ENCODE data around the gene CDH4.
"Not testable (repeated sequence)": the region's sequence is repeated elsewhere in the genome, so short reads cannot be mapped to it uniquely, and the experiment has no call there.

Gene CDH4

DNA sequence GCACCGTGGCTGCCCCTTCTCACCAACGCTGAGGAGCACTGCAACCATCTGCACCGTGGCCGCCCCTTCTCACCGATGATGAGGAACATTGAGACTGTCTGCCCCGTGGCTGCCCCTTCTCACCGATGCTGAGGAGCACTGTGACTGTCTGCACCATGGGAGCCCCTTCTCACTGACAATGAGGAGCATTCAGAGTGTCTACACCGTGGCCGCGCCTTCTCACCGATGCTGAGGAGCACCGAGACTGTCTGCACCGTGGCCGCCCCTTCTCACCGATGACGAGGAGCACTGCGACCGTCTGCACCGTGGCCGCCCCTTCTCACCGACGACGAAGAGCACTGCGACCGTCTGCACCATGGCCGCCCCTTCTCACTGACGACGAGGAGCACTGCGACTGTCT lies 693.4 kb downstream of the CDH4 start:
- not testable (repeated sequence) for DNase-seq

- not testable (repeated sequence) for DNase-seq
Measured at GRCh38 chr20:61948056-61948455, 696.0 kb downstream of the CDH4 start.

DNA sequence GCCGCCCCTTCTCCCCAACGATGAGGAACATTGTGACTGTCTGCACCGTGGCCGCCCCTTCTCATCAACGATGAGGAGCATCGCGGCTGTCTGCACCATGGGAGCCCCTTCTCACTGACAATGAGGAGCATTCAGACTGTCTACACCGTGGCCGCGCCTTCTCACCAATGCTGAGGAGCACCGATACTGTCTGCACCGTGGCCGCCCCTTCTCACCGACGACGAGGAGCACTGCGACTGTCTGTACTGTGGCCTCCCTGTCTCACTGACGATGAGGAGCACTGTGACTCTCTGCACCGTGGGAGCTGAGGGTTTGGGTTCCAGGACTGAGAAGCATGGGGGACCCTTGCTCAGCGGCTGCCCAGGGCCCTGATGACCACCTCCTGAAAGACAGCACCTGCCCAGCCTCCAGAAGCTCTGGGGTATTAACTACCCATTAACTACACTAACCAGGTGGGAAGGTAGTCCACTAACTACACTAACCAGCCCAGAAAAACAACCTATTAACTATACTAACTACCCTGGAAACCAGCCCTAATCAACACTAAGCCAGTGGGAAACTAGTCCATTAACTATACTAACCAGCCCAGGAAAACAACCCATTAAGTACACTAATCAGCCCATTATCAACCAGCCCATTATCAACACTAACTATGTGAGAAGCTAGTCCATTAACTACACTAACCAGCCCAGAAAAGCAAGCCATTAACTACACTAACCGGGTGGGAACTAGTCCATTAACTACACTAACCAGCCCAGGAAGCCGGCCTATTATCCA lies 696.7 kb downstream of the CDH4 start:
- no peak for DNase-seq

DNA sequence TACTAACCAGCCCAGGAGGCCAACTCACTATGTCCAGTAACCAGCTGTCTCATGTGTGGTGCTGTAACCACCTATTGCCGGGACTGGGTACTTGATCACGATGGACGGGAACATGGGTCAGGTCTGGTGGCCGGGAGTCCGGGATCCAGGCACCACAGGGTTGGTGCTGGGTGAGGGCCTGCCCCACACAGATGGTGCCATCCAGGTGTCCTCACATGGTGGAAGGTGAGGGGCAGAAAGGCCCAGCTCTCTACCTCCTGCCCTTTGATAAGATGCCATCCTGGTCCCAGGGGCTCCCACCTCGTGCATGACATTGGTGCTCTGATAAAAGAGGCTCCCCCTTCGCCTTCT lies 697.3 kb downstream of the CDH4 start:
- no peak for DNase-seq

- no peak for DNase-seq
Measured at GRCh38 chr20:61949714-61950640, 697.9 kb downstream of the CDH4 start.

DNA sequence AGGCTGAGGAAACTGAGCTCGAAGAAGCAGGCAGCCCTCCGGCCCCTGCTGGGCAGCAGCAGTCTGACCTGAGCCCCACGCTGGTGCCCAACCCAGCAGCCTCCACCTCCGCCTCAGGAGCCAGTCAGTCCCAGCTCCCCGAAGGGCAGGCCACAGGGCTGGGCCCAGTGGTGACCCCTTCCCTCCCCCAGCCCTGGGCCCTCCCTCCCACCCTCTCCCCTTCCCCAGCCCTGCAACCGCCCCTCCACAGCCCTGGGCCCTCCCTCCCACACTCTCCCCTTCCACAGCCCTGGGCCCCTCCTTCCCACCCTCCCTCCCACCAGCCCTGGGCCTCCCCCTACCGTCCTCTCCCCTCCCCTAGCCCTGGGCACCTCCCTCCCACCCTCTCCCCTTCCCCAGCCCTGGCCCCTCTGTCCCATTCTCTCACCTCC lies 698.6 kb downstream of the CDH4 start:
- DNase-seq: no peak

GRCh38 chr20:61951695-61952533 lies 699.9 kb downstream of the CDH4 start:
- no peak for DNase-seq

DNA sequence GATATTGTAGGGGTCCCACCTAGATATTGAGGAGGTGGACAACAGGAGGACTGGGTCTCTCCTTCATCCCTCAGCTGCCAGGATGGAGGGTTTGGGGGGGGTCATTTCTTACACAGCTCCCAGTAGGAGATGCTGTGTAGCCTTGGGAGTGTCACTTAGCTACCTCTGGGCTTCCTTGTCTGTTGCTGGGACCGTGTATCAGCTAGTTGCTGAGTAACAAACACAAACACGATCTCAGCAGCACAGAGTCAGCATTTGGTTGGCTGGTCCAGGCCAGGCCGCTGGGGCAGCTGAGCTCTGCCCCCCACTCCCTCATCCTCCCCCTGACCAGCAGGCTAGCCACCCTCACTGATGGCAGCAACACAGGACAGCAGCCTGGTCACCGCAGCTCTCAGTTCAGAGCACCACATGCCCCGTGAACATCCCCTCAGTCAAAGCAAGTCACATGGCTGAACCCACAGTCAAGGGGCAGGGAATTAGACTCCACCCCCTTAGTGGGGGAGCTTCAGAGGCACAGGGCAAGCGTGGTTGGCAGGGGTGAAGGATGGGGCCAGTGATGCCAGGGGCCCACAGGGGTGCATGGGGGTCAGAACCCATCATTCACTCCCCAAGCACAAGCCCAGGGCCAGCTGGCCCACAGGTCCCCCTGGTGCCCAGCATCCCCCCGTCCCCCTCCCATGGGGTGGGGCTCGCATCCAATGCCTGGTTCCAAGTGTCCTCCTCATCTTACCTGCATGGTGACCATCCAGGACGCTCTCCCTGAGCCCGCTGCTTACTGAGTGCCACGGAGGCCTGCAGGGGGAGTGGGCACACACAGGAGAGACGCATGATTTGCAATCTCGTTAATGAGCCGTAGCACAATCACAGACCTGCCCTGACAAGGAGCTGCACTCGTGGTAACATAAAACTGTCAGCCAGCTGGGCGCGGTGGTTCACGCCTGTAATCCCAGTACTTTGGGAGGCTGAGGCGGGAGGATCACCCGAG lies 701.3 kb downstream of the CDH4 start:
- DNase-seq: no peak

DNA sequence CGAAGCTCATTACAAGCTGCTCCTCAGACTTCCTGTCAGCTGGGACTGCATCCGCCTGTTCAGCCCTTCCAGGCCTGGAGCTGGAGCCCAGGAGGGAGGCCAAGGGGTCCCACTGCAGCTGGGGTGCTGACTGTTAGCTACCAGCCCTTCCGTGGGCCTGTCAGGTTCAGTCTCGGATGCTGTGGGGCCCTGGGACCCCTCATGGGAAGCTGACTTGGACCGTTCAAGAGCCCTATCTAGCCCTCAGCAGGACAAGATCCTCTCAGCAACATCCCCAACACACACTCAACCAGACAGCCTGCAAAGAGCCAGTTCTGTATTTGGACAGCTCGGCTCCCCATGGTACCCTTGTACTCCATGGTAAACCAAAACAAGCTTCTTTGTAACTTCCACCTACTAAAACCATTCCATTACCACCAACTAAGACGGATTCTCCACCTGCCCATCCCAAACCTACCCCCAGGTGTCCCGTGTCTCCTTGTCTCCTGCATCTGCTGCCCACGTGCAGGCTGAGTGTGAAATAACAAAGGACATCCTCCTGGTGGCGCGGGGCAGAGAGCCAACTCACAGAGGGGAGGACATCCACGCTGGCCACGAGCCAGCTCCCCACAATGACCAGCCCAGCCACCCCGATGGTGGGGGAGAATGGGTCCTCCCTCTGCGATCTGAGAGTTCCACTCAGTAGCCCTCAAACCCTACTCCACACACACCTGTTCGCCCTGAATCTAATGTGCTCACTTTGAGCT lies 702.4 kb downstream of the CDH4 start:
- no peak for DNase-seq

DNA sequence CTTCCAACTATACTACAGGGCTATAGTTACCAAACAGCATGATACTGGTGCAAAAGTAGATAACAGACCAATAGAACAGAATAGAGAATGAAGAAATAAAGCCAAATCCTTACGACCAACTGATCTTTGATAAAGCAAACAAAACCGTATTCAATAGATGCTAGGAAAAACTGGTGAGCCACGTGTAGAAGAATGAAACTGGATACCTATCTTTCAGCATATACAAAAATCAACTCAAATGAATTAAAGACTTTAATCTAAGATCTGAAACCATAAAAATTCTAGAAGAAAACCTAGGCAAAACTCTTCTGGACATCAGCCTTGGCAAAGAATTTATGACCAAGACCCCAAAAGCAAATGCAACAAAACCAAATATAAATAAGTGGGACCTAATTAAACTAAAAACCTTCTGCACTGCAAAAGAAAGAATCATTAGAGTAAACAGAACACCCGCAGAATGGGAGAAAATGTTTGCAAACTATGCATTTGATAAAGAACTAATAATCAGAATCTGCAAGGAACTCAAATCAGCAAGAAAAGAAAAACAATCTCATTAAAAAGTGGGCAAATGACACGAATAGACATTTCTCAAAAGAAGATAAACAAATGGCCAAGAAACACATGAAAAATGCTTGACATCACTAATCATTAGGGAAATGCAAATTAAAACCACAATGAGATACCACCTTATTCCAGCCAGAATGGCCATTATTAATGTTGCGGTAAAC lies 703.8 kb downstream of the CDH4 start:
- no peak for DNase-seq

GRCh38 chr20:61956396-61957342 lies 704.6 kb downstream of the CDH4 start:
- no peak for DNase-seq

DNA sequence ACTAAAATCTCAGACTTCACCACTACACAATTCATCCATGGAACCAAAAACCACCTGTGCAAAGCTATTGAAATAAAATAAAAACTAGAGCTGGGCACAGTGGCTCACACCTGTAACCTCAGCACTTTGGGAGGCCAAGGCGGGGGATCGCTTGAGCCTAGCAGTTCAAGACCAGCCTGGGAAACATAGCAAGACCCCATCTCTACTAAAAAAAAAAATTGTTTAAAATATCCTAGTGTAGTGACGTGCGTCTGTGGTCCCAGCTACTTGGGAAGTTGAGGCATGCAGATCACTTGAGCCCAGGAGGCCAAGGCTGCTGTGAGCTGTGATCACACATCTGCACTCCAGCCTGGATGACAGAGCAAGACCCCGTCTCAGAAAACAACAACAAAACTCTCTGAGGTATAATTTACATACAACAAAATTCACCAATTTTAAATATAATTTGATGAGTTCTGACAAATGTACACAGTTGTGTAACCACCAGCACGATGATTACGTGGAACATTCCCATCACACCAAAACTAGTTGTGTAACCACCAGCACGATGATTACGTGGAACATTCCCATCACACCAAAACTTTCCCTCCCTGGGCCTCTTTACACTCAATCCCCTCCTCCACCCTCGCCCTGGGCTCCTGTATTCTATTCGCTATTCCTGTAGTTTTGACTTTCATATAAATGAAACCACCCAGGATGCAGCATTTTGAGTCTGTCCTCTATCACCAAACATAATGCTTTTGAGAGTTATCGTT lies 706.1 kb downstream of the CDH4 start:
- no peak for DNase-seq

GRCh38 chr20:61958773-61959700 lies 707.0 kb downstream of the CDH4 start:
- no peak for DNase-seq

DNA sequence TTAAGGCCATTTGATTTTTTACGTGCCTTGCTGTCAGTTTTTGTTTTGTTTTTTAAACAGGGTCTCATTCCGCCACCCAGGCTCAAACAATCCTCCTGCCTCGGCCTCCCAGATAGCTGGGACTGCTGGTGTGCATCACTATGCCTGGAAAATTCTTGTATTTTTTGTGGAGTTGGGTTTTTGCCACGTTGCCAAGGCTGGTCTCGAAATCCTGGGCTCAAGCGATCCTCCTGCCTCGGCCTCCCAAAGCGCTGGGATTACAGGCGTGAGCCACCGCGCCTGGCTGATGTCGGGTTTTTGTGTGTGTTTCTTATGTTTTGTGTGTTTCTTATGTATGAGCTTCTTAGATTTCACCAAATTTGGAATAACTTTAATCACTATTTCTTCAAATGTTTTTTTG lies 708.8 kb downstream of the CDH4 start:
- no peak for DNase-seq

- no peak for DNase-seq
Measured at GRCh38 chr20:61963149-61963548, 711.1 kb downstream of the CDH4 start.

DNA sequence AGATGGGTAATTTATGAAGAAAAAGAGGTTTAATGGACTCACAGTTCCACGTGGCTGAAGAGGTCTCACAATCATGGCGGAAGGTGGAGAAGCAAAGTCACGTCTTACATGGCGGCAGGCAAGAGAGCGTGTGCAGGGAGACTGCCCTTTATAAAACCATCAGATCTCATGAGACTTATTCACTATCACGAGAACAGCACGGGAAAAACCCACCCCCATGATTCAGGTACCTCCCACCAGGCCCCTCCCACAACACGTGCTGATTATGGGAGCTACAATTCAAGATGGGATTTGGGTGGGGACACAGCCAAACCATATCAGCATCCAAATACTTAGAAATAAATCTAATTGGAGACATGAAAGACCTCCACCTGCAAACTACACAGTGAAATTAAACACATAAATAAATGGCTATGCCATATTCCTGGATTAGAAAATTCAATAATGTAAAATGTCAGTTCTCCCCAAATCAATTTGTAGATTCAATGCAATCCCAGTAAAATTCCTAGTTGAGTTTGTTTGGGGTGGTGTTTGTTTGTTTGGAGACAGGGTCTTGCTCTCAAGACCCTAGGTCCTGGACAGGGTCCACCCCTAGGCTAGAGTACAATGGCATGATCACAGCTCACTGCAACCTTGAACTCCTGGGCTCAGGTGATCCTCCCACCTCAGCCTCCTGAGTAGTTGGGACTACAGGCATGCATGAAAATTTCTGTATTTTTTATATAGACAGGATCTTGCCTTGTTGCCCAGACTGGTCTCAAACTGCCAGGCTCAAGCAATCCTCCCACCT lies 712.0 kb downstream of the CDH4 start:
- no peak for DNase-seq
